ENCODE data around the gene MELTF. TPM values are rescaled to one million over a fixed set of nuclear protein-coding genes. Genes with fewer than 3 reads are reported as not detected.

MELTF gene
- total RNA-seq, 5 donors from 2014 or later (not counting 1 experiment from before 2014, with no cell fraction given), result 1.2 to 2.6 (median 1.6) TPM

- ATAC-seq (replicated peaks in 1 of 4) (no peak), DNase-seq (no peak)
- Histone ChIP-seq H3K4me3 (ENCODE audit: control insufficient read depth in 1 of 2, extremely low read depth in 1 of 2, low read length in 1 of 2) (no peak overlapping the region), H3K27me3 (replicated peaks in 1 of 2; ENCODE audit: control insufficient read depth in 2 of 2, extremely low read depth in 1 of 2, insufficient read depth in 2 of 2, low read length in 1 of 2) (peaks cover 0 to 9% of the 10 kb centered on the region in 2 experiments), H3K9me3 (no peaks in the 10 kb centered on the region), H3K36me3 (ENCODE audit: control insufficient read depth in 2 of 2, extremely low read depth in 1 of 2, insufficient read depth in 1 of 2, low read length in 1 of 2) (no peaks in the 10 kb centered on the region), H3K4me1 (ENCODE audit: control insufficient read depth in 1 of 2, extremely low read depth in 1 of 2, insufficient read depth in 2 of 2, low read length in 2 of 2) (no peaks in the 10 kb centered on the region), H3K27ac (ENCODE audit: low read length) (no peak overlapping the region)
- no peaks in the 10 kb centered on the region for H3K4me1 Mint-ChIP-seq
- POLR2A ChIA-PET, result no interaction called here
- CTCF ChIA-PET, result no interaction called here
- H3K9me3 Mint-ChIP-seq, result no peaks in the 10 kb centered on the region
- no peaks in the 10 kb centered on the region for H3K27me3 Mint-ChIP-seq
- WGBS (ENCODE audit: insufficient coverage), result 73% methylated on average over 5 of the region's 7 CpGs
- no peak overlapping the region for H3K4me3 Mint-ChIP-seq
- no peak overlapping the region for H3K27ac Mint-ChIP-seq
- no peaks in the 10 kb centered on the region for H3K36me3 Mint-ChIP-seq
Measured at GRCh38 chr3:197012540-197012883, 17.1 kb downstream of the MELTF start.

DNA sequence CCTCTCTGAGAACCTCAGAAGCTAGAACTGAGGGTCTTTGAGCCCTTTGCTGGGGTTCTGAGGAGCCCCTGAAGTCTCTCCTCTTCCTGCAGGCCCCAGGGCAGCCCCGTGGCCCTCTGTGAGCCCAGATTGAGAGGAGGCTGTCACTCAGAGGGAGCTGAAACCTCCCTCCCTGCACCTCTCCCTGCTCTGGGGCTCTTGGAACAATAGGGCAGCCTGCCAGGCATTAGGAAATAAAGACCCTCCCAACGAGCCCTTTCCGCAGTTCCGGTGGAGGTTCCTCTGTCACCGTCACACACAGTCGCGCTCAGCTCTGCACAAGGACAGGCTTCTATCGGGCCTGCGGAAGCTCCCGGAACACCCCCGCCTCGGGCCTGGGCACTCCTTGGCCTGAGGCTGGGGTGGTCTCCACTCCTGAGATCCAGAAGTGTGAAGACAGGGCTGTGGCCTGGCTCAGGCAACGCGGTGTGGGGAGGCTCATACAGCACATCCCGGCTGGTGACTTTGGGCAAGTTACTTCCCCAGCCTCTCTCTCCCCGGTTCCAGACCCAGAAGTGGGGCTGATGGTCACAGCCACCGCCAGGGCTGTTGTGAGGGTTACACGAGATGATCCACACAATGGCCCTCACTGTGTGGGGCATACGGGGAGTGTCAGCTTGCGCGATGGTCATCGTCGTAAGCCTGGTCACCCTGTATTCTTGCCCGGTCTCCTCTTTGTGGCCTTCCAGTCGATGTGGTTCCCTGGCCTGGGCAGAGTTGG lies 17.7 kb downstream of the MELTF start:
- no peak overlapping the region for H3K4me3 Mint-ChIP-seq
- Histone ChIP-seq H3K9me3 (no peaks in the 10 kb centered on the region), H3K4me1 (ENCODE audit: control insufficient read depth in 1 of 2, extremely low read depth in 1 of 2, insufficient read depth in 2 of 2, low read length in 2 of 2) (no peaks in the 10 kb centered on the region), H3K27me3 (replicated peaks in 1 of 2; ENCODE audit: control insufficient read depth in 2 of 2, extremely low read depth in 1 of 2, insufficient read depth in 2 of 2, low read length in 1 of 2) (peaks cover 0 to 8% of the 10 kb centered on the region in 2 experiments), H3K27ac (ENCODE audit: low read length) (no peak overlapping the region), H3K36me3 (ENCODE audit: control insufficient read depth in 2 of 2, extremely low read depth in 1 of 2, insufficient read depth in 1 of 2, low read length in 1 of 2) (no peaks in the 10 kb centered on the region), H3K4me3 (ENCODE audit: control insufficient read depth in 1 of 2, extremely low read depth in 1 of 2, low read length in 1 of 2) (no peak overlapping the region)
- ChIA-PET CTCF (no interaction called here), POLR2A (no interaction called here)
- no peaks in the 10 kb centered on the region for H3K9me3 Mint-ChIP-seq
- 91% methylated on average over 24 of the region's 25 CpGs for WGBS (ENCODE audit: insufficient coverage)
- ATAC-seq (replicated peaks in 1 of 4) (no peak), DNase-seq (no peak)
- H3K27ac Mint-ChIP-seq, result no peak overlapping the region
- H3K4me1 Mint-ChIP-seq, result no peaks in the 10 kb centered on the region
- no peaks in the 10 kb centered on the region for H3K27me3 Mint-ChIP-seq
- H3K36me3 Mint-ChIP-seq, result no peaks in the 10 kb centered on the region

- H3K27me3 ChIP-seq (replicated peaks in 1 of 2; ENCODE audit: control insufficient read depth in 2 of 2, extremely low read depth in 1 of 2, insufficient read depth in 2 of 2, low read length in 1 of 2), result peaks cover 0 to 6% of the 10 kb centered on the region in 2 experiments
- 89% methylated on average over 27 of the region's 30 CpGs for WGBS (ENCODE audit: insufficient coverage)
- Mint-ChIP-seq H3K36me3 (no peaks in the 10 kb centered on the region), H3K9me3 (no peaks in the 10 kb centered on the region), H3K4me1 (no peaks in the 10 kb centered on the region), H3K4me3 (no peak overlapping the region), H3K27me3 (no peaks in the 10 kb centered on the region), H3K27ac (no peak overlapping the region)
- CTCF ChIA-PET, result no interaction called here
- no peak for DNase-seq
- H3K36me3 ChIP-seq (ENCODE audit: control insufficient read depth in 2 of 2, extremely low read depth in 1 of 2, insufficient read depth in 1 of 2, low read length in 1 of 2), result no peaks in the 10 kb centered on the region
- no peaks in the 10 kb centered on the region for H3K4me1 ChIP-seq (ENCODE audit: control insufficient read depth in 1 of 2, extremely low read depth in 1 of 2, insufficient read depth in 2 of 2, low read length in 2 of 2)
- no peak for ATAC-seq (replicated peaks in 1 of 4)
- POLR2A ChIA-PET, result no interaction called here
- H3K27ac ChIP-seq (ENCODE audit: low read length), result no peak overlapping the region
- no peaks in the 10 kb centered on the region for H3K9me3 ChIP-seq
- no peak overlapping the region for H3K4me3 ChIP-seq (ENCODE audit: control insufficient read depth in 1 of 2, extremely low read depth in 1 of 2, low read length in 1 of 2)
Measured at GRCh38 chr3:197010556-197011351, 18.9 kb downstream of the MELTF start.

- no peaks in the 10 kb centered on the region for H3K27me3 Mint-ChIP-seq
- no peak for ATAC-seq (replicated peaks in 1 of 4)
- no peak for DNase-seq
- Histone ChIP-seq H3K27me3 (replicated peaks in 1 of 2; ENCODE audit: control insufficient read depth in 2 of 2, extremely low read depth in 1 of 2, insufficient read depth in 2 of 2, low read length in 1 of 2) (peaks cover 0 to 6% of the 10 kb centered on the region in 2 experiments), H3K27ac (ENCODE audit: low read length) (no peak overlapping the region), H3K4me3 (ENCODE audit: control insufficient read depth in 1 of 2, extremely low read depth in 1 of 2, low read length in 1 of 2) (no peak overlapping the region), H3K9me3 (no peaks in the 10 kb centered on the region), H3K36me3 (ENCODE audit: control insufficient read depth in 2 of 2, extremely low read depth in 1 of 2, insufficient read depth in 1 of 2, low read length in 1 of 2) (no peaks in the 10 kb centered on the region), H3K4me1 (ENCODE audit: control insufficient read depth in 1 of 2, extremely low read depth in 1 of 2, insufficient read depth in 2 of 2, low read length in 2 of 2) (no peaks in the 10 kb centered on the region)
- ChIA-PET POLR2A (no interaction called here), CTCF (no interaction called here)
- no peak overlapping the region for H3K27ac Mint-ChIP-seq
- H3K4me1 Mint-ChIP-seq, result peaks cover 0 to under 1% (median 0%) of the 10 kb centered on the region in 3 donors
- no peaks in the 10 kb centered on the region for H3K36me3 Mint-ChIP-seq
- H3K9me3 Mint-ChIP-seq, result no peaks in the 10 kb centered on the region
- no peak overlapping the region for H3K4me3 Mint-ChIP-seq
- WGBS (ENCODE audit: insufficient coverage), result 82% methylated on average over 18 of the region's 20 CpGs
Measured at GRCh38 chr3:197009532-197010019, 20.0 kb downstream of the MELTF start.

- DNase-seq, result no peak
- H3K27ac ChIP-seq (ENCODE audit: low read length), result no peak overlapping the region
- Mint-ChIP-seq H3K4me3 (no peak overlapping the region), H3K27ac (no peak overlapping the region), H3K36me3 (no peaks in the 10 kb centered on the region), H3K4me1 (peaks cover 6 to 8% (median 8%) of the 10 kb centered on the region in 3 donors), H3K9me3 (no peaks in the 10 kb centered on the region), H3K27me3 (no peaks in the 10 kb centered on the region)
- no peaks in the 10 kb centered on the region for H3K9me3 ChIP-seq
- ATAC-seq (replicated peaks in 1 of 4), result no peak
- peaks cover 0 to 9% of the 10 kb centered on the region in 2 experiments for H3K4me1 ChIP-seq (ENCODE audit: control insufficient read depth in 1 of 2, extremely low read depth in 1 of 2, insufficient read depth in 2 of 2, low read length in 2 of 2)
- H3K36me3 ChIP-seq (ENCODE audit: control insufficient read depth in 2 of 2, extremely low read depth in 1 of 2, insufficient read depth in 1 of 2, low read length in 1 of 2), result no peaks in the 10 kb centered on the region
- CTCF ChIA-PET, result no interaction called here
- 93% methylated on average over 15 of the region's 27 CpGs for WGBS (ENCODE audit: insufficient coverage)
- H3K4me3 ChIP-seq (ENCODE audit: control insufficient read depth in 1 of 2, extremely low read depth in 1 of 2, low read length in 1 of 2), result no peak overlapping the region
- H3K27me3 ChIP-seq (replicated peaks in 1 of 2; ENCODE audit: control insufficient read depth in 2 of 2, extremely low read depth in 1 of 2, insufficient read depth in 2 of 2, low read length in 1 of 2), result peaks cover 0 to 6% of the 10 kb centered on the region in 2 experiments
- POLR2A ChIA-PET, result no interaction called here
Measured at GRCh38 chr3:197008436-197009209, 21.0 kb downstream of the MELTF start.

- CTCF ChIA-PET, result interaction anchor here in 1 of 2 donors (0.6 kb wide), 1 partner anchor 904 kb away, joined by 9 read pairs; no protein-coding TSS in a partner anchor
- Histone ChIP-seq H3K9me3 (no peaks in the 10 kb centered on the region), H3K36me3 (ENCODE audit: control insufficient read depth in 2 of 2, extremely low read depth in 1 of 2, insufficient read depth in 1 of 2, low read length in 1 of 2) (no peaks in the 10 kb centered on the region), H3K4me1 (ENCODE audit: control insufficient read depth in 1 of 2, extremely low read depth in 1 of 2, insufficient read depth in 2 of 2, low read length in 2 of 2) (peaks cover 0 to 12% of the 10 kb centered on the region in 2 experiments), H3K27ac (ENCODE audit: low read length) (no peak overlapping the region), H3K27me3 (replicated peaks in 1 of 2; ENCODE audit: control insufficient read depth in 2 of 2, extremely low read depth in 1 of 2, insufficient read depth in 2 of 2, low read length in 1 of 2) (peaks cover 0 to 6% of the 10 kb centered on the region in 2 experiments), H3K4me3 (ENCODE audit: control insufficient read depth in 1 of 2, extremely low read depth in 1 of 2, low read length in 1 of 2) (no peak overlapping the region)
- peaks cover 6 to 8% (median 8%) of the 10 kb centered on the region in 3 donors for H3K4me1 Mint-ChIP-seq
- POLR2A ChIA-PET, result no interaction called here
- H3K36me3 Mint-ChIP-seq, result no peaks in the 10 kb centered on the region
- H3K9me3 Mint-ChIP-seq, result no peaks in the 10 kb centered on the region
- DNase-seq (no peak), ATAC-seq (replicated peaks in 1 of 4) (no peak)
- H3K4me3 Mint-ChIP-seq, result no peak overlapping the region
- no peaks in the 10 kb centered on the region for H3K27me3 Mint-ChIP-seq
- 93% methylated on average over 4 of the region's 8 CpGs for WGBS (ENCODE audit: insufficient coverage)
- H3K27ac Mint-ChIP-seq, result no peak overlapping the region
Measured at GRCh38 chr3:197007953-197008352, 21.7 kb downstream of the MELTF start.
